Thymus (tissue), 11 donors: ENCODE measurements around the gene ARHGEF33. TPM values are rescaled to one million over a fixed set of nuclear protein-coding genes. Genes with fewer than 3 reads are reported as not detected.

ENCODE experiments used
- DNase-seq, 9 donors: peaks; one replicate each; pipeline ENCODE4 v3.0.0-alpha.2; 2013; ENCODE audit warnings: low spot score in 9 of 9, low read depth in 6 of 9, missing footprints in 1 of 9
- H3K27ac ChIP-seq, 2 donors: one replicate each; pipeline ENCODE4 v1.5.1; 2013; ENCODE audit warnings: control low read depth in 1 of 2, low read depth in 1 of 2, low read length in 1 of 2, mild to moderate bottlenecking in 1 of 2, moderate library complexity in 1 of 2
- H3K27me3 ChIP-seq, 2 donors: one replicate each; pipeline ENCODE4 v1.5.1; 2013; ENCODE audit warnings: low read length in 1 of 2; ENCODE audit not compliant: control insufficient read depth in 2 of 2, insufficient read depth in 1 of 2
- H3K36me3 ChIP-seq, 2 donors: one replicate each; pipeline ENCODE4 v1.5.1; 2013; ENCODE audit warnings: low read length in 1 of 2, mild to moderate bottlenecking in 1 of 2, moderate library complexity in 1 of 2; ENCODE audit not compliant: control insufficient read depth in 2 of 2, insufficient read depth in 2 of 2
- H3K4me1 ChIP-seq, 2 donors: one replicate each; pipeline ENCODE4 v1.5.1; 2013; ENCODE audit warnings: low read length in 2 of 2; ENCODE audit not compliant: control insufficient read depth in 2 of 2, insufficient read depth in 2 of 2
- H3K4me3 ChIP-seq, 2 donors: one replicate each; pipeline ENCODE4 v1.5.1; 2013; ENCODE audit warnings: low read length in 2 of 2, control low read depth in 1 of 2, mild to moderate bottlenecking in 1 of 2
- H3K9me3 ChIP-seq, 2 donors: one replicate each; pipeline ENCODE4 v1.5.1; 2013; ENCODE audit warnings: low read length in 1 of 2, mild to moderate bottlenecking in 1 of 2; ENCODE audit not compliant: control insufficient read depth in 2 of 2, insufficient read depth in 1 of 2
- WGBS: extraction: QIAGEN DNeasy Blood & Tissue Kit; methylation state at CpG from one replicate; pipeline ENCODE4 v1.1.7; 2013; 5-methylcytosine and 5-hydroxymethylcytosine counted together
- polyA plus RNA-seq: library from polyadenylated mRNA; stranded (reverse); fragments of 200-250 nt; gene quantifications from one replicate; pipeline ENCODE4 v1.2.3, GENCODE V29; 2013
- total RNA-seq: library from RNA; stranded (reverse); fragments of 120-200 nt; gene quantifications from one replicate; pipeline ENCODE4 v1.2.4, GENCODE V29; 2013
- donor health status: healthy.

The ARHGEF33 gene
- total and polyA plus RNA-seq, 2 donors, result 0.33 to 0.55 TPM

DNA sequence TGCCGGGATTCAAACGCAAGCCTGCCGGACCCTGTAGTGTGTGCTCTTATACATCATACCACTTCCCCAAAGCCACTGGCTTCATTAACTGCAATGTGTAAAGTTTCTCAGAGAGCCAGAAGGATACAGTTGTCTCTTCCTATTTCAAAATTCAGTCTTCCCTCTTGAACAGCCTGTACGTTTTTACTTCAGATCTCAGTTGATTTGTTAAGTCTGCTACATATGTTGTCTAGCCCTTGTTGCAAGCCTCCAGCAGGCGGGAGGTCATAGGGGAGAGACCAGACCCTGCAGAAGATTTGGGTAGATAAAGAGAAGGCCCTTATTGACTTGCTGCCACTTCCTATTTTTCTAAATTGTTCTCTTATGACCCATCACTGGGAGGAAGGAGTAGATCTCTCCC is 56.2 kb downstream of the ARHGEF33 start:
- WGBS, result 92% methylated on average over 5 of the region's 5 CpGs
- no peak overlapping the region for H3K27ac ChIP-seq

DNA sequence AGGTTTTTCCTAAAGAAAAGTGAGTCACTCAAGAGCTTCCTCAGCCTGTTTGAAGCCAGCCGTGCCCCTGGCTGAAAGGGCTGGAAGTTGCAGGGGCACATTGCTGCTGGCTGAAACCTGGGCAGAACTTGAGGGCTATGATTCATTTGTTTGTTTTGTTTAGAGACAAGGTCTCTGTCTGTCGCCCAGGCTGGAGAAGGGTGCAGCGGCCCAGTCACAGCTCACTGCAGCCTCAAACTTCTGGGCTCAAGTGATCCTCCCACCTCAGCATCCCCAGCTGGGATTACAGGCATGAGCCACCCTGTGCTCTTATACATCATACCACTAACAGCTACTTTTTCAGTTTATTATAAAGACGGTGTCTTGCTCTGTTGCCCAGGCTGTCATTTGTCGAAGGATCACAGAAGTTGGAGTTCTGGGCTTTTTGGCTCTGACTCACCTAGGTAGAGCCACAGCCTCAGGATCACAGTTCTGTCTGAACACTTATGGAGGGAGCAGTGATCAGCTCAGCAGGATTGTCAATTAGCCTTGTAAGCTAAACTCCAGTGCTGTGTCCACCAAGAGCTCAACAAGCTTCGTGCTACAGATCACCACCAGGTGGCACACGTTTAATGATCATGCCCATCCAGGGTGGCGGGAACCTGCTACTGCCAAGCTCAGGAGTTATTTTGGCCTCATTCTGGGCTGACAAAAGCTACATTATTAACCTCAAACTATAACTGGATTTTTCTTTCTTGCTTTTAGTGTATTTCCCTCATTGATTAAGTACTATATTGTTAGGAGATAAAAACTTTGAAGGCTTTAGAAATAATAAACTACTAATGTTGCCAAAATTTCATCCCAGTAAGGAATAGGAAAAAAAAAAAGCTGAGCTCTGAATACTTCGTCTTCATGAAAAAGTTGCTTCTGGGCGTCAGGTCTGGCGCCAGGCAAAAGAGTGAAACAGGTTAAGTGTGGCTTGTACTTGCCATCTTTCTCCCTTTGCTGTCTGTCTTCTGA is 57.9 kb downstream of the ARHGEF33 start:
- Histone ChIP-seq H3K9me3 (no peaks in the 10 kb centered on the region), H3K27ac (no peak overlapping the region), H3K4me3 (no peak overlapping the region), H3K36me3 (no peaks in the 10 kb centered on the region), H3K27me3 (no peaks in the 10 kb centered on the region), H3K4me1 (no peaks in the 10 kb centered on the region)
- 75% methylated on average over 11 of the region's 11 CpGs for WGBS
- DNase-seq, result peak in 8 of 9 donors; percentile 21 to 78 (median 54)

More for the DNA sequence above, 56.2 kb downstream of the ARHGEF33 start:
- Histone ChIP-seq H3K27me3 (no peaks in the 10 kb centered on the region), H3K9me3 (no peaks in the 10 kb centered on the region), H3K36me3 (no peaks in the 10 kb centered on the region), H3K4me3 (no peak overlapping the region), H3K4me1 (no peaks in the 10 kb centered on the region)
- no peak for DNase-seq

DNA sequence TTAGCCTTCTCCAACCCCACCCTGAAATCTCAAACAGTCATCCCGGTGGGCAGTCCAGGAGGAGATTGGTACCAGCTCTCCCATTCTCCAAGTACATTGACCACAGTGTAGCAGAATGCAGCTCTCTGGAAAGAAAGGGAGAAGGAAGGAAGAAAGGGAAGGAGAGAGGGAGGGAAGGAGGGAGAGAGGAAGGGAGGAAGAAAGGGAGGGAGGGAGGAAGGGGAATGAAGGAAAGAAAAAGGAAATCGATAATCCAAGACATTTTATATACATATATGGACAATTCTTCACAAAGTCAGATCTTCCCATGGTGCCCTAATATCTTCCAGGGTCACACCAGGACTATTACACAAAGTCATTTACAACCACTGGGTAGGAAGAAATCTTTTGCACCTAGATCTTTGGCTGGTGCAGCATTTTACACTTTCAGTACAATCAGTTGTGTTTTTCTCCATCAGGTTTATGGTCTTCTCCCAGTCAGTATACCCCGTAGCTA is 58.8 kb downstream of the ARHGEF33 start:
- Histone ChIP-seq H3K4me1 (no peaks in the 10 kb centered on the region), H3K4me3 (no peak overlapping the region), H3K36me3 (no peaks in the 10 kb centered on the region), H3K27me3 (no peaks in the 10 kb centered on the region), H3K27ac (no peak overlapping the region), H3K9me3 (no peaks in the 10 kb centered on the region)
- 96% methylated on average over 3 of the region's 3 CpGs for WGBS
- DNase-seq, result no peak

DNA sequence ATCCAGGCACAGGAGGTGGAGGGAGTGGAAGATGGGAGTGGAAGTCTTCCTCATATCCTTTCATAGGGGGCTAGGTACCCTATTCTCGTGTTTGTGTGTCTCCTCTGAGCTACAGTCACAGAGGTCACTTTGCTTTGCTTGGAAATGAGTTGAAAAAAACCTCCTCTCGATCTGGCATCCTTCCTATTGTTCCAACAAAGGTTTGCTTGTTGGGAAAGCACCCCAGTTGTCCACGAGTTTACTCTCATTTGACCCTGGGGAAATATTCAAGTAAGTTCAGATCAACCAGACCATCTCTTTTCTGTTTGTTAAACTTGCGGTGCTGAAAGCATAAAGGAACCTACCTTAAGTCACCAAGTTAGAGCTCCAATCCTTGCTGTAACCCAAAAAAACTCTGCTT is 59.3 kb downstream of the ARHGEF33 start:
- Histone ChIP-seq H3K27me3 (no peaks in the 10 kb centered on the region), H3K9me3 (no peaks in the 10 kb centered on the region), H3K27ac (no peak overlapping the region), H3K4me1 (no peaks in the 10 kb centered on the region), H3K4me3 (no peak overlapping the region), H3K36me3 (no peaks in the 10 kb centered on the region)
- no peak for DNase-seq
- 94% methylated on average over 4 of the region's 4 CpGs for WGBS

DNA sequence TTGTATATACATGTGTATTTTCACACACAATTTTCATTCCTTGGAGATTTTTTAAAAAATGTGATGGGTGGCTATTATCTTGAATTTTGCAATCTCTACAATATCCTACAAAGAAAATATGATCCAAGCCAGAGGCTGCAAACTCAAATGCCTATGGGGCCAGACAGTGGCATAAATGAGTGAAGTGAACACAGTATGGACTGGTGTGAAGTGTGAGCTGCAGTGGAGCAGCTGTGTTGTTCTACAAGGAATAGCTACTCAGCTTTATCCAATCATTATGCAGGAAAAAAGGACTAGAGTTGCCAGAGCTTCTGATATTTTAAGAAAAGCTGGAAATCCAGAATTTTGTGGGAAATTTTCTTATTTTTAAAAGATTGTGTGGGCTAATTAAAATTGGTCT is 62.1 kb downstream of the ARHGEF33 start:
- no peaks in the 10 kb centered on the region for H3K9me3 ChIP-seq

DNA sequence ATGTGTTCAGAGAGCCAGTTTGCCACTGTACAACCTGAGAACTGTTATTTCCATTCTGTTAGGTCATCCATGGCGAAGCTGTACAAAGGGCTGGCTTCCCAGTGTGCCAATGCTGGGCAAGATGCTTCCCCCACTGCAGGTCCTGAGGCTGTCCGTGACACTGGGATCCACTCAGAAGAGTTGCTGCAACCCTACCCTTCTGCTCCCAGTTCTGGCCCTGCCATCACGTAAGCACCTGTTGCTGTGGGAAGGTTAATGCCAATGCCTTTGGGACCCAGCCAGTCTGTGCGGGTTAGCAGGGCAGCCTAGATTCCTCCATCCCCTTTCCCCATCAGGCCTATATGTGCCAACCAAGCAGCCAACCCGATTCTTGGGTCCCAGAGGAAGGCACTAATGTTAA is 68.3 kb downstream of the ARHGEF33 start:
- peaks cover 0 to 11% of the 10 kb centered on the region in 2 donors for H3K9me3 ChIP-seq
- no peak overlapping the region for H3K27ac ChIP-seq
- H3K36me3 ChIP-seq, result no peaks in the 10 kb centered on the region
- DNase-seq, result no peak
- WGBS, result 95% methylated on average over 5 of the region's 5 CpGs
- peaks cover 3 to 22% of the 10 kb centered on the region in 2 donors for H3K27me3 ChIP-seq
- no peak overlapping the region for H3K4me3 ChIP-seq
- peaks cover 9 to 20% of the 10 kb centered on the region in 2 donors for H3K4me1 ChIP-seq

More for the DNA sequence above, 62.1 kb downstream of the ARHGEF33 start:
- Histone ChIP-seq H3K4me1 (no peaks in the 10 kb centered on the region), H3K4me3 (no peak overlapping the region), H3K27me3 (no peaks in the 10 kb centered on the region), H3K36me3 (no peaks in the 10 kb centered on the region), H3K27ac (no peak overlapping the region)
- no peak for DNase-seq

DNA sequence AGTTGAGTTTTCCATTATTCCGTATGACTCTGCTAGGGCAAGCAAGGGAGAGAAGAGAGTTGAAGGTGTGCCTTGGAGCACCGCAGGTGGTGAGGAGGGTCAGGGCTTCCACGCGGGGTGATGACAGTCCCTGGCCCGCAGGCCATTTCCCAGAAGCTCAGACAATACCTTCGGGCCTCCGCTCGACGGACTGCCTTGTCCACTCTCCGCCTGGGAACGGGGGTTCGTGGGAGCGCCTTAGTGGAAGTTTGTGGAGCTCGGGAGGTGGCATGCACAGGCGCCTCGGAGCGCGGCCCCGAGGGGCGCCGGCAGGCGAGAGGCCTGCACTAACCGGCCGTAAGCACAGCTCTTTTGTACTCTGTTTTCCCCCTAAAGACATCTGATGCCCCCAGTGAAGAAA is 69.8 kb downstream of the ARHGEF33 start:
- WGBS, result 88% methylated on average over 24 of the region's 24 CpGs
- no peak for DNase-seq
- H3K27me3 ChIP-seq, result peaks cover 3 to 22% of the 10 kb centered on the region in 2 donors
- H3K4me1 ChIP-seq, result peaks cover 9 to 20% of the 10 kb centered on the region in 2 donors
- H3K36me3 ChIP-seq, result no peaks in the 10 kb centered on the region
- peaks cover 0 to 11% of the 10 kb centered on the region in 2 donors for H3K9me3 ChIP-seq
- no peak overlapping the region for H3K27ac ChIP-seq
- H3K4me3 ChIP-seq, result peak overlapping the region; percentile 40 to 50

DNA sequence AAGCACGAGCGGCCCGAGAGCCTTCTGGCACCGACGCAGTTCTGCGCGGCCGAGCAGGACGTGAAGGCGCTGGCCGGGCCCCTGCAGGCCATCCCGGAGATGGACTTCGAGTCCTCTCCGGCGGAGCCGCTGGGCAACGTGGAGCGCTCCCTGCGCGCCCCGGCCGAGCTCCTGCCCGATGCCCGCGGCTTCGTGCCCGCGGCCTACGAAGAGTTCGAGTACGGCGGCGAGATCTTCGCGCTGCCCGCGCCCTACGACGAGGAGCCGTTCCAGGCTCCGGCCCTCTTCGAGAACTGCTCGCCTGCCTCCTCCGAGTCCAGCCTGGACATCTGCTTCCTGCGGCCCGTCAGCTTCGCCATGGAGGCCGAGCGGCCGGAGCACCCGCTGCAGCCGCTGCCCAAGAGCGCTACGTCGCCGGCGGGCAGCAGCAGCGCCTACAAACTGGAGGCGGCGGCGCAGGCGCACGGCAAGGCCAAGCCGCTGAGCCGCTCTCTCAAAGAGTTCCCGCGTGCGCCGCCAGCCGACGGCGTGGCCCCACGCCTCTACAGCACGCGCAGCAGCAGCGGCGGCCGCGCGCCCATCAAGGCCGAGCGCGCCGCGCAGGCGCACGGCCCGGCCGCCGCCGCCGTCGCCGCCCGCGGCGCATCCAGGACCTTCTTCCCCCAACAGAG is 70.4 kb downstream of the ARHGEF33 start:
- Histone ChIP-seq H3K27me3 (peaks cover 3 to 22% of the 10 kb centered on the region in 2 donors), H3K9me3 (peaks cover 0 to 11% of the 10 kb centered on the region in 2 donors), H3K4me3 (peak overlapping the region; percentile 40 to 50), H3K4me1 (peaks cover 9 to 20% of the 10 kb centered on the region in 2 donors), H3K27ac (no peak overlapping the region), H3K36me3 (no peaks in the 10 kb centered on the region)
- 11% methylated on average over 97 of the region's 97 CpGs for whole genome bisulfite sequencing
- DNase-seq, result peak; percentile 46 to 87 (median 65)
